ENCODE results near the gene ATP9A.
A peak's percentile ranks its signal among the peaks of the same experiment; 100 is the strongest.

Gene ATP9A

DNA sequence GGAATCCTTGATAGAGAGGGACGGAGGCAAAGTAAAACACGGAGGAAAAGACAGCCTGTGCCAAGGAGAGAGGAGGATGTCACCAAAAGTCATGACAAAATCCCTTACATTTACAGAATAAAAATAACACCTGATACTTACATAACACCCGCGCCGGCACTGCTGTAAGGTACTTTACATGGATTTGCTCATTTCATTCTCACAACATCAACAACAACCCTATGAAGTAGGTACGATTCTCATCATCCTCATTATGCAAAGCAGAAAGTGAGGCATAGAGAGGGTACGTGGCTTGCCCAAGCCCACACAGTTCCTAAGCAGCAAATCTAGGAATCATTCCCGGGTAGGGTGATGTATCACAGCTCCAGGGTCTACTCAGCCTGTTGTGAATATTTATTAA lies 158.1 kb downstream of the ATP9A start:
- no peak overlapping the region for H3K27ac ChIP-seq (ENCODE audit: low read depth, low read length, poor library complexity, severe bottlenecking)
- no peaks in the 10 kb centered on the region for H3K9me2 ChIP-seq (ENCODE audit: low read depth, low read length)
- no peaks in the 10 kb centered on the region for H3K27me3 ChIP-seq (ENCODE audit: insufficient read depth, low read length)
- peaks cover 29% of the 10 kb centered on the region for H3K4me1 ChIP-seq (ENCODE audit: insufficient read depth, low read length, severe bottlenecking)
- no peak overlapping the region for H3K9ac ChIP-seq (ENCODE audit: low read length)
- no peak overlapping the region for H2AFZ ChIP-seq (ENCODE audit: low read length)
- H3K4me2 ChIP-seq (ENCODE audit: low read length) = peak overlapping the region; percentile 6; the same call in 1 of the 2 replicates
- H4K20me1 ChIP-seq (ENCODE audit: insufficient read depth, low read length) = no peaks in the 10 kb centered on the region
- no peaks in the 10 kb centered on the region for H3K9me3 ChIP-seq (ENCODE audit: low read length)
- no peak overlapping the region for H3K4me3 ChIP-seq (ENCODE audit: low read depth, low read length, poor library complexity, severe bottlenecking)
- H3K79me2 ChIP-seq (ENCODE audit: insufficient read depth, low read length) = no peaks in the 10 kb centered on the region
- no peak for TF ChIP-seq EZH2 (IDR thresholded peaks at IDR 0.05; ENCODE audit: borderline replicate concordance, low read length)
- TF ChIP-seq CTCF (IDR thresholded peaks at IDR 0.05; ENCODE audit: low read length) = no peak
- H3K36me3 ChIP-seq (ENCODE audit: insufficient read depth, low read length) = no peaks in the 10 kb centered on the region
- no peaks in the 10 kb centered on the region for H3F3A ChIP-seq (ENCODE audit: insufficient read depth, low read length)

- Histone ChIP-seq H3F3A (ENCODE audit: insufficient read depth, low read length) (no peaks in the 10 kb centered on the region), H3K79me2 (ENCODE audit: insufficient read depth, low read length) (no peaks in the 10 kb centered on the region), H4K20me1 (ENCODE audit: insufficient read depth, low read length) (no peaks in the 10 kb centered on the region), H3K4me2 (ENCODE audit: low read length) (no peak overlapping the region), H2AFZ (ENCODE audit: low read length) (no peak overlapping the region), H3K9ac (ENCODE audit: low read length) (no peak overlapping the region), H3K27me3 (ENCODE audit: insufficient read depth, low read length) (no peaks in the 10 kb centered on the region), H3K36me3 (ENCODE audit: insufficient read depth, low read length) (no peaks in the 10 kb centered on the region), H3K9me3 (ENCODE audit: low read length) (no peaks in the 10 kb centered on the region), H3K4me3 (ENCODE audit: low read depth, low read length, poor library complexity, severe bottlenecking) (no peak overlapping the region), H3K27ac (ENCODE audit: low read depth, low read length, poor library complexity, severe bottlenecking) (no peak overlapping the region), H3K4me1 (ENCODE audit: insufficient read depth, low read length, severe bottlenecking) (peaks cover 29% of the 10 kb centered on the region), H3K9me2 (ENCODE audit: low read depth, low read length) (no peaks in the 10 kb centered on the region)
- no peak for TF ChIP-seq CTCF (IDR thresholded peaks at IDR 0.05; ENCODE audit: low read length)
- TF ChIP-seq EZH2 (IDR thresholded peaks at IDR 0.05; ENCODE audit: borderline replicate concordance, low read length) = no peak
Observed at GRCh38 chr20:51609251-51609650, 158.9 kb downstream of the ATP9A start.

DNA sequence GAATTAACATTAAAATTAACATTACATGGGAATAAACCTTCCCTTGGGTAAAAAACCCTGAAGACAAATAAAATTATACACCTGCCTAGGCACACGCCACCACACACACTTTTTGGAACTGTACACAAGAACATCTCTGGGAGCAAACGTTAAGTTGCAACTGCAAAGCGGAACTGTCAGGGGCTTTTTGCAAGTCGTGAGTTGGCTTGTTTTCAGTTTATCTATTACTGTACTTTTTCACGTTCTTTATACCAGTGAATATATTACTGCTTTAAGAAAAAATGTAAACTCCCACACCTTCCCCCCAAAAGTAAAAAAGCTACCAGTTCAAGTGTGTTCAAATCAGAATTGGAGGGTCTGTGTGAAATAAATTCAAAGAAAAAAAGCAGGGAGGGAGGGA lies 160.1 kb downstream of the ATP9A start:
- Histone ChIP-seq H3K27me3 (ENCODE audit: insufficient read depth, low read length) (no peaks in the 10 kb centered on the region), H3K27ac (ENCODE audit: low read depth, low read length, poor library complexity, severe bottlenecking) (no peak overlapping the region), H3K79me2 (ENCODE audit: insufficient read depth, low read length) (no peaks in the 10 kb centered on the region), H4K20me1 (ENCODE audit: insufficient read depth, low read length) (no peaks in the 10 kb centered on the region), H3K9me2 (ENCODE audit: low read depth, low read length) (no peaks in the 10 kb centered on the region), H3K4me3 (ENCODE audit: low read depth, low read length, poor library complexity, severe bottlenecking) (no peak overlapping the region), H3K9ac (ENCODE audit: low read length) (no peak overlapping the region), H3K4me2 (ENCODE audit: low read length) (0 out of 2 replicates have a peak overlapping the region, but pooled peaks have one; percentile 6), H3K36me3 (ENCODE audit: insufficient read depth, low read length) (no peaks in the 10 kb centered on the region), H2AFZ (ENCODE audit: low read length) (no peak overlapping the region), H3F3A (ENCODE audit: insufficient read depth, low read length) (no peaks in the 10 kb centered on the region), H3K9me3 (ENCODE audit: low read length) (no peaks in the 10 kb centered on the region), H3K4me1 (ENCODE audit: insufficient read depth, low read length, severe bottlenecking) (peaks cover 29% of the 10 kb centered on the region)
- no peak for TF ChIP-seq CTCF (IDR thresholded peaks at IDR 0.05; ENCODE audit: low read length)
- no peak for TF ChIP-seq EZH2 (IDR thresholded peaks at IDR 0.05; ENCODE audit: borderline replicate concordance, low read length)
